Activated naive CD8-positive, alpha-beta T cell treated with anti-CD3 and anti-CD28 coated beads, Interleukin-2, amount 50 U/mL, for 24 hours (primary cell): ENCODE results near the gene MMP28.

Experiments
- ATAC-seq: fragments of 150-1000 bp; cut with Tn5 transposase; one replicate; pipeline ENCODE4 v1.10.0; 2021
- DNase-seq: peaks from one replicate; pipeline ENCODE4 v3.0.0; 2021
- H3K27ac Mint-ChIP-seq: one replicate; pipeline ENCODE4 v1.8.0; 2021; ENCODE audit warnings: mild to moderate bottlenecking, mixed read lengths
- H3K27me3 Mint-ChIP-seq: one replicate; pipeline ENCODE4 v1.8.0; 2021; ENCODE audit warnings: mixed read lengths
- H3K36me3 Mint-ChIP-seq: one replicate; pipeline ENCODE4 v1.8.0; 2021; ENCODE audit warnings: low read depth, mixed read lengths
- H3K4me1 Mint-ChIP-seq: one replicate; pipeline ENCODE4 v1.8.0; 2021; ENCODE audit warnings: mixed read lengths
- H3K4me3 Mint-ChIP-seq: one replicate; pipeline ENCODE4 v1.8.0; 2021; ENCODE audit warnings: mild to moderate bottlenecking, moderate library complexity, mixed read lengths
- H3K9me3 Mint-ChIP-seq: one replicate; pipeline ENCODE4 v1.8.0; 2021; ENCODE audit warnings: mixed read lengths

MMP28 gene

GRCh38 chr17:35808962-35809854 lies 13.8 kb upstream of the MMP28 start, which contains the start of gene TAF15:
Gene TAF15, plus strand, starts transcription at chr17:35809484. Its CDS starts 86 bp downstream, at chr17:35809570.
- Mint-ChIP-seq H3K4me1 (peaks cover 56% of the 10 kb centered on the region), H3K4me3 (peak within 1 kb of the TSS; percentile 91), H3K9me3 (no peaks in the 10 kb centered on the region), H3K36me3 (peaks cover 32% of the 10 kb centered on the region), H3K27ac (peak within 1 kb of the TSS; percentile 93), H3K27me3 (no peaks in the 10 kb centered on the region)
- ATAC-seq (peak; percentile 95), DNase-seq (peak; percentile 94)

DNA sequence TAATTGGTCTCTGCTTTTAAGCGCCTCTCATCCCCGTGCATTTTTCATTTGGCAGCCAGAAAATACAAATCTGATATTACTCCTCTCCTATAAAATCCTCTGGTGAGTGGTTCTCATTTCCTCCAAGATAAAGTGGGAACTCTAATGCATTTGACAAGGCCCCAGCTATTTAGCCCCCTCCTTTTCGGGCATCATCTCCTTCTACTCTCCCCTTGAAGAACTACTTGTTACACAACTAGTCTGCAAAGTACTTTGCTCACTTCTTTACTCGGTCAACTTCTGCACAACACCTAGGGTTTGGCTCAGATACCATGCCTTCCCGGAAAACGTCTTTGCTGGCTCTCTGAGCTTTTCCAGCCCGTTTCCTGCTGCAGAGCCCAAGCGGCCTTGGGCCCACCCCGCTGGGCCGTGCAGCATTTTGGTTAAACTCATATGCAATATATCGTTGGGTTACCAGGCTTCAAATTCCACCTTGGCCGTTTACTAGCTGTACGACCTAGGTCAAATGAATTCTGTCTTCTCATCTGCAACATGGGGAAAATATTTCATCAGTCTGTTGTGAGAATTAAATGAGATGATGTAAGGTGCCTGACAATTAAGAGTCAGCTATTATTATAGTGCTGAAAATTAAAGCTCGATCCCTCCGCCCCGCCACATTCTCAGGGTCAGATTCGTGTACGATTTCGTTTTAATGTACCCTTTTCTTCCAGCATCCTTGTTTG lies 13.0 kb upstream of the MMP28 start:
- H3K9me3 Mint-ChIP-seq = no peaks in the 10 kb centered on the region
- peak overlapping the region; percentile 93 for H3K27ac Mint-ChIP-seq
- H3K4me3 Mint-ChIP-seq = peak overlapping the region; percentile 91
- H3K27me3 Mint-ChIP-seq = no peaks in the 10 kb centered on the region
- no peak for DNase-seq
- no peak for ATAC-seq
- H3K4me1 Mint-ChIP-seq = peaks cover 50% of the 10 kb centered on the region
- H3K36me3 Mint-ChIP-seq = peaks cover 27% of the 10 kb centered on the region

DNA sequence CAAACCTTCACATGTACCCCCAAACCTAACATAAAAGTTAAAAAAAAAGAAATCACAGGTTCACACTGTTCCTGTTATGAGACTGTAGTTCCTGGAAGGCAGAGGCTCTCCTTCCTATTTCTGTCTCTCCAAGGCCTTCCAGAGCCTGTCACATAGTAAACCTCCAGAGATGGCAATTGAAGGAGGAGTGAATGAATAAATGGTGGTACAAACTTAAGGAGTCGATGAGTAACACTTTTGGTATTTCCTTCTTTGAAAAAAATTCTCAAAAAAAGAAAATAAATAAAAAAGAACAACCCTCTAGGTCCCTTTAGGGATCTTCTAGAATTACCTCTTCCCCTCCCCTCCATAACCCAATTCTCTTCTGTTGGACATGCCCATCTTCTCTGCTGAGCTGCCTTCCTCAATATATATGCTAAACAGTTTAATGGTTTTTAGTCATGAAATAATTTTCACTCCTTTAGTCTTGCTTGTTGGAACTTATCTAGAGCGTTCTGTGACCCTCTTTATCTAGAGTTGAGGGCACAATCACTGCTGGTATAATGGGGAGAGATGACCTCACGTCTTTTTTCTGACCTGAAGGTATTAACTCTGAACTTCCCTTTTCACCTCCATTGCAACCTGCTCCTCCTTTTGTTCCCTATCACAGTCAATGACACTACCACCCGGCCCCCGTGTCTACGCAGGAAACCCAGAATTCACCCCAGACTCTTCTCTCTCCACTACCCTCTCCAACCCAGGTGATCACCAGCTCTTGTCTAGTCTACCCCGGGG lies 12.1 kb upstream of the MMP28 start:
- H3K27me3 Mint-ChIP-seq = no peaks in the 10 kb centered on the region
- H3K9me3 Mint-ChIP-seq = no peaks in the 10 kb centered on the region
- H3K4me1 Mint-ChIP-seq = peaks cover 52% of the 10 kb centered on the region

DNA sequence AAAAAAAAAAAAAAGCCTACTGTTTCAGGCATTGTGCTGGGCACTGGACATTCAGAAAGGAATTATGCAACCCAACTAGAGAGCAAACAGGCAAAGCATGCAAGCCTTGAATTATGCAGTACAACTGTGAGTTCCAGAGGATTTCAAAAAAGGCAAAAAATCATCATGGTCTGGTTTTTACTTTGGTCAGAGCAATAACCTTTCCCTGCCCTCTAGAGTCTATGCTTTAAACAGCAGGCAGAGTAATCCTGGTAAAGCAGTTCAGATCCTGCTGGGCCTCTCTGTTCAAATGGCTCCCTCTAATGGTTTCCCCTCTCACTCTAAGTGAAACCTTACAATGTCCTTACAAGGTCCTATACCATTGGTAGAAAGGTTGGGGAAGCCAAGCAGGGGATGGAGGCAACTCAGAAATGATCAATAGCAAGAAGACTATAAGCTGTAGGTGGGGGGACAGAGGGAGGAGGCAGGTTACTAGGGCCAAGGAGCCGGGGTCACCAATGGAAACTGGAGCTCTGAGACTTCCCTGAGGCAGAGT lies 9.3 kb upstream of the MMP28 start:
- Mint-ChIP-seq H3K27me3 (no peaks in the 10 kb centered on the region), H3K36me3 (peaks cover under 1% of the 10 kb centered on the region), H3K4me3 (no peak overlapping the region), H3K27ac (no peak overlapping the region), H3K4me1 (peaks cover 51% of the 10 kb centered on the region), H3K9me3 (no peaks in the 10 kb centered on the region)
- DNase-seq = peak; percentile 35
- ATAC-seq = peak; percentile 62

More for the DNA sequence above, 12.1 kb upstream of the MMP28 start:
- H3K36me3 Mint-ChIP-seq = peaks cover 23% of the 10 kb centered on the region
- H3K4me3 Mint-ChIP-seq = peak overlapping the region; percentile 91
- H3K27ac Mint-ChIP-seq = peak overlapping the region; percentile 93
- DNase-seq = no peak
- ATAC-seq = no peak

- DNase-seq = no peak
- Mint-ChIP-seq H3K4me1 (peaks cover 32% of the 10 kb centered on the region), H3K27me3 (peaks cover 10% of the 10 kb centered on the region), H3K27ac (peak overlapping the region; percentile 62), H3K36me3 (no peaks in the 10 kb centered on the region), H3K9me3 (no peaks in the 10 kb centered on the region), H3K4me3 (no peak overlapping the region)
- no peak for ATAC-seq
These were observed 6.3 kb upstream of the MMP28 start for GRCh38 chr17:35801583-35802224.

DNA sequence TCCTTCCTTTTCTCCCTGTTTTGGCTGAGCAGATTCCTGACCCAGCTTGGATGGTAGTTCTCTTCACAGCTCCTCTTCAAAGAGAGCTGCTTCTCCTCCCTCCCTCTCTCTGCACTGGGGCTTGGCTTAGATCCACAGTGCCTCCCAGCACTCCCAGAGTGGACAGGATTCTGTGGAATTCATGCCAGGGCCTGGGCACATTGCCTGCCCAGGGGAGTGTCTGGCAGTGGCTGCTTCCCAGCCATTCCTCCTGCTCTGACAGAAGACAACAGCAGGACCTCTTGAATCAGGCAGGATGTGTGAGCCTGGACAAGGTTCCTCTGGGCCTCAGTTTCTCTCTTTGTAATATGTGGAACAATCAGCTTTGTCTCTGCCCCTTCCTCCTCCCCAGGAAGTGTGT lies 4.5 kb upstream of the MMP28 start:
- H3K4me3 Mint-ChIP-seq = no peak overlapping the region
- ATAC-seq (no peak), DNase-seq (no peak)
- no peaks in the 10 kb centered on the region for H3K36me3 Mint-ChIP-seq
- no peak overlapping the region for H3K27ac Mint-ChIP-seq
- peaks cover 38% of the 10 kb centered on the region for H3K4me1 Mint-ChIP-seq
- H3K9me3 Mint-ChIP-seq = no peaks in the 10 kb centered on the region
- peaks cover 21% of the 10 kb centered on the region for H3K27me3 Mint-ChIP-seq

- peaks cover 37% of the 10 kb centered on the region for H3K27me3 Mint-ChIP-seq
- no peaks in the 10 kb centered on the region for H3K36me3 Mint-ChIP-seq
These were observed 2.5 kb upstream of the MMP28 start for GRCh38 chr17:35797918-35798317.

DNA sequence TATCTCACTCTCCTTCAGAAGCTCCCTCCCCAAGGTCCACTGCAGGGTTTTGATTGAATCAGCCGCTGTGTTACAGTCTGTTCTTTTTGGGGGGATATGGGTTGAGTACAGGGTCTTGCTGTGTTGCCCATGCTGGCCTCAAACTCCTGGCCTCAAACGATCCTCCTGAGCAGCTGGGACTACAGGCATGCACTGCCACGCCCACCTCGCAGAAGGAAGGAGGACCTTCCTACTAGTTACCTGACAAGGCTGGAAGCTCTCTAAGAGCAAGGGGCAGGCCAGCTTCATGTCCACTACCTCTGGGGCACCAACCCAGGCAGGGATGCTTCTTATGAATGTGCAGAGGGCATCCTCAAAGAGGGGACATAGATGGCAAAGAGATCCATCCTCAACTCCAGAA lies 1.9 kb upstream of the MMP28 start:
- Mint-ChIP-seq H3K27ac (no peak overlapping the region), H3K4me3 (no peak overlapping the region), H3K4me1 (peaks cover 26% of the 10 kb centered on the region), H3K9me3 (no peaks in the 10 kb centered on the region), H3K36me3 (no peaks in the 10 kb centered on the region), H3K27me3 (peaks cover 38% of the 10 kb centered on the region)
- DNase-seq (no peak), ATAC-seq (no peak)

More at GRCh38 chr17:35797918-35798317, 2.5 kb upstream of the MMP28 start:
- Mint-ChIP-seq H3K4me1 (peaks cover 32% of the 10 kb centered on the region), H3K27ac (no peak overlapping the region), H3K4me3 (no peak overlapping the region), H3K9me3 (no peaks in the 10 kb centered on the region)
- DNase-seq = no peak
- no peak for ATAC-seq

DNA sequence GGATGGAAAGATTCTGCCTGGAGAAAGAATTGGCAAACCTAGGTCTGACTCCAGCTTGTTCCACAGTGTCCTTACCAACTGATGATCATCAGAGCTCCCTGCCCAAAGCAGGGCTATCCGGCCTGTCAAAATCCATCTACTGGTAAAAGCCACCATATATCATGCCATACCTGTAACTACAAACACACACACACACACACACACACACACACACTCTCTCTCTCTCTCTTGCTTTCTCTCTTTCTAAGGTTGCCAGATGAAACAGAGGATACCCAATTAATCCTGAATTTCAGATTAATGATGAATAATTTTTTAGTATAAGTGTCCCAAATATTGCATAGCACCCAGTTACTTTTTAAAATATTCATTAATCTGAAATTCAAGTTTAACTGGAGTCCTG lies 1.5 kb upstream of the MMP28 start:
- Mint-ChIP-seq H3K27ac (no peak overlapping the region), H3K36me3 (no peaks in the 10 kb centered on the region), H3K9me3 (no peaks in the 10 kb centered on the region), H3K27me3 (peaks cover 41% of the 10 kb centered on the region), H3K4me3 (no peak overlapping the region), H3K4me1 (peaks cover 23% of the 10 kb centered on the region)
- ATAC-seq = no peak
- no peak for DNase-seq

GRCh38 chr17:35795871-35796265 lies 427 bp upstream of the MMP28 start:
- Mint-ChIP-seq H3K9me3 (no peaks in the 10 kb centered on the region), H3K27ac (no peak overlapping the region), H3K36me3 (no peaks in the 10 kb centered on the region), H3K27me3 (peaks cover 41% of the 10 kb centered on the region), H3K4me1 (peaks cover 14% of the 10 kb centered on the region), H3K4me3 (peak overlapping the region; percentile 66)
- no peak for DNase-seq
- ATAC-seq = no peak

DNA sequence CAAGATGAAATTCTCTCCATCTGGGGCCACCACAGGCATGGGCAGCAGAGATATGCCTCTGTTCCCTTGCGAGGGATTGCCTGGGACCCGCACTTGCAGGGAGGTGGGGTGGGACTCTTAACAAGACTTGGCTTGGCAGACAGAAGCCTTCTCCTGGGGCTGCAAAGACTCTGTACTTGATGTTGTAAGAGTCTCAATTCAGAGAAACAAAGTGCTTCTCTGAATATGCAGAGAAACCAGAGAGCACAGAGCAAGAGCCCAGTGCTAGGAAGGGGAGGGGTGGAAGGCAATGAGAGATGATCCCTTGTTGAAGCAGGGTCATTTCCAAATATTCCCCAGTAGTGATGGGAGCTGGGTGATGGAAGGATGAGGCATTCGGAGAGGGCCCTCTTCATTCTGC lies 2.2 kb downstream of the MMP28 start:
- Mint-ChIP-seq H3K27me3 (peaks cover 38% of the 10 kb centered on the region), H3K27ac (no peak overlapping the region)

GRCh38 chr17:35791681-35792350 lies 3.6 kb downstream of the MMP28 start:
- H3K4me1 Mint-ChIP-seq = peaks cover 29% of the 10 kb centered on the region
- H3K27me3 Mint-ChIP-seq = peaks cover 32% of the 10 kb centered on the region
- H3K27ac Mint-ChIP-seq = no peak overlapping the region
- DNase-seq = no peak
- no peaks in the 10 kb centered on the region for H3K36me3 Mint-ChIP-seq
- H3K4me3 Mint-ChIP-seq = no peak overlapping the region
- no peaks in the 10 kb centered on the region for H3K9me3 Mint-ChIP-seq
- ATAC-seq = no peak

More for the DNA sequence above, 2.2 kb downstream of the MMP28 start:
- H3K4me1 Mint-ChIP-seq = peaks cover 29% of the 10 kb centered on the region
- ATAC-seq (no peak), DNase-seq (no peak)
- no peak overlapping the region for H3K4me3 Mint-ChIP-seq
- H3K9me3 Mint-ChIP-seq = no peaks in the 10 kb centered on the region
- H3K36me3 Mint-ChIP-seq = no peaks in the 10 kb centered on the region

GRCh38 chr17:35790841-35791240 lies 4.6 kb downstream of the MMP28 start:
- no peak for ATAC-seq
- Mint-ChIP-seq H3K27me3 (peaks cover 23% of the 10 kb centered on the region), H3K27ac (no peak overlapping the region)

More at GRCh38 chr17:35790841-35791240, 4.6 kb downstream of the MMP28 start:
- peaks cover 23% of the 10 kb centered on the region for H3K4me1 Mint-ChIP-seq
- no peaks in the 10 kb centered on the region for H3K36me3 Mint-ChIP-seq
- no peaks in the 10 kb centered on the region for H3K9me3 Mint-ChIP-seq
- no peak overlapping the region for H3K4me3 Mint-ChIP-seq
- no peak for DNase-seq
